GM23248 (cell line): ENCODE results near the gene GPR176.

Source experiments
- EZH2 ChIP-seq: fragments of 200-600 bp; sonication (generic); IDR thresholded peaks from 2 replicates; pipeline ENCODE4 v1.6.1; 2018; ENCODE audit warnings: antibody characterized with exemption, mild to moderate bottlenecking; ENCODE audit not compliant: insufficient read depth, poor library complexity, severe bottlenecking
- EZH2phosphoT487 ChIP-seq: fragments of 200-600 bp; sonication (generic); IDR thresholded peaks from 2 replicates; pipeline ENCODE4 v1.6.1; 2018; ENCODE audit warnings: antibody characterized with exemption, moderate library complexity, mild to moderate bottlenecking, low read depth; ENCODE audit not compliant: insufficient read depth

DNA sequence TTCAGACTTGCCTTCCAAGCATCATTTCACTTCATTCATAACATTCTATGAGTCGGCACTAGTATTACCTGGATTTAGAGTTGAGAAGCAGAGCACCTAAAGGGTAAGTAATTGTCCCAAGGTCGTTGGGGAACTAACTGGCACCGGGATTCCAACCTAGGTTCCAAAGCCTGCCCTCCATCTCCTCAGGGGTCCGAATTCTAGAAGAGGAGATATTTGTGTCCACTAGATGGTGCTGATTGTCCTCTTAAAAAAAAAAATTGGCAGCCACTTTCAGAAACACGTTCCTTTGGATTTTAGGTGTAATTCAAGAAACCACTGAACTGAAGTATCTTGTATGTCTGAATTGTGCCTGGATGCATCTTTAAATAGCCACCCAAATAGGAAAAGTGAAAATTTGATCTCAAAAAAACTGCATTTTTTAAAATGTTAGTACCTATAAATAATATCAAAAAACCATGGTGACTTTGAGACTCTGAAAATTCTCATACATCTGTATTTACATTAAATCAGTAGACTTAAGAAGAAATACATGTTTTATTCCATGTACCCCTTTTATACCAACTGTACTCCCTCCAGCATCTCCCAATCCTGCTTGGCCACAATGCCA lies 133.5 kb downstream of the GPR176 start:
- TF ChIP-seq EZH2, result no peak
- TF ChIP-seq EZH2phosphoT487, result no peak
